ENCODE measurements around the gene C20orf204. TPM values are rescaled to one million over a fixed set of nuclear protein-coding genes. Genes with fewer than 3 reads are reported as not detected.

C20orf204 gene
- total and polyA plus RNA-seq, 2 of the 4 experiments (the other 2 are of a cell fraction): 0.09 to 0.18 TPM

- TF ChIP-seq ELK1 (IDR thresholded peaks at IDR 0.05; ENCODE audit: borderline replicate concordance, low read depth, low read length): no peak
- TF ChIP-seq USF2 (IDR thresholded peaks at IDR 0.05; ENCODE audit: low read depth, low read length): no peak
- TF ChIP-seq MXI1 (IDR thresholded peaks at IDR 0.05; ENCODE audit: borderline replicate concordance, low read depth, low read length): no peak
Measured at GRCh38 chr20:64071341-64072332, 35.7 kb downstream of the C20orf204 start (continued).

Measured in IMR-90 (cell line).